Amygdala (tissue), 56 donors: ENCODE results near the gene ODAD3.
"Not testable (repeated sequence)": the region's sequence is repeated elsewhere in the genome, so short reads cannot be mapped to it uniquely, and the experiment has no call there.

Experiments used
- DNase-seq, 56 donors: peaks; one replicate each; lab custom pipeline; 2025; lab: John Stamatoyannopoulos, UW

ODAD3 gene

DNA sequence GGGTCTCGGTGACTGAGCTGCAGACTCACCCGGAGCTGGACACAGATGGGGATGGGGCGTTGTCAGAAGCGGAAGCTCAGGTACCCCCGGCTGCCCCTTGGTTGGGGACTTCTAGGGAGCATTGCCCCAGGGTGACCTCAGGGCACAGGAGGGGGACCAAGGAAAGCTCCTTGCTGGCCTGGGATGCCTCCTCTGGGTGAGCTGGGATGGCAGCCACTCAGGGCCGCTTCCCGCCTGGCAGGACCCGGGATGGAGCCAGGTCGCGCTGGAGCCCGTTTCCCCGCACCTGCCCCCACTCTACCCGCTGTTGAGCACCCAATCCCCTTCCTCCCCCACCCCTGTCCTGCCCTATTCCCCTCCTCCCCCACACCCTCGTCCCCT is 11.3 kb upstream of the ODAD3 start:
- peak in 3 of 56 donors; percentile 23 to 42 (median 29) for DNase-seq

DNA sequence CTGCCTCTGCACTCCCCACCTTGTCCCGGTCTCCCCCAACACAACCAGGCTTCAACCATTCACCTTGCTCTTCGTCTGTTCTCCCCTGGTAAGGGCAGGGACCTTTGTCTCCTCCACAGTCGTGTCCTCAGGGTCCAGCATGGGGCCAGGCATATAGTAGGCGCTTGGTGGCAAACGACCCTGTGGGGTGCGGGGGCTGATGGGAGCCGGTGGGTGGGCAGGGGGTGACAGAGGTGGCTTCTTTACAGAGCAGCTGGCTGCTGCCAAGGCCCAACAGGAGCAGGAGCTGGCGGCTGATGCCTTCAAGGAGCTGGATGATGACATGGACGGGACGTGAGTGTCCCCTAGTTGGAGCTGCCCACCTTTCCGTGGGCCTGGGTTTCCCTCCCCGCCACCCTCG is 10.2 kb upstream of the ODAD3 start:
- DNase-seq = no peak

DNA sequence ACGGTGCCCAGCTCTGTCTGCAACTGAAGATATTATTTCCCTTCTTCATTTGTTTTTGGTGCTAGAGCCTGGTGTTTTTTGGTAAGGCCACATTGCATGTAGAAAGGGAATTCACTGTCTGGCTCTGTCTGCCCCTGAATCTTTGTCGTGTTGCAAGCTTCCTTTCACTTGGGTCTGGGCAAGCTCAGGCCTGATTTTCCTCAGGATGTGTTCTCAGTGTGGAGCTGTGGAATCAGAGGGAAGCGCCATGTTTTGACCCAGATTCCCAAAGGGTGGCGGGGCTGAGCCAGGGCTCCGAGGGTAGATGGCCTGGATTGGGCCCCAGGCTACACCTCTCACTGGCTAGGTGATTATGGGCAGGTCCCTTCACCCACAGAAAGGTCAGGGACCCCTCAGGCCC is 9.1 kb upstream of the ODAD3 start:
- no peak for DNase-seq

DNA sequence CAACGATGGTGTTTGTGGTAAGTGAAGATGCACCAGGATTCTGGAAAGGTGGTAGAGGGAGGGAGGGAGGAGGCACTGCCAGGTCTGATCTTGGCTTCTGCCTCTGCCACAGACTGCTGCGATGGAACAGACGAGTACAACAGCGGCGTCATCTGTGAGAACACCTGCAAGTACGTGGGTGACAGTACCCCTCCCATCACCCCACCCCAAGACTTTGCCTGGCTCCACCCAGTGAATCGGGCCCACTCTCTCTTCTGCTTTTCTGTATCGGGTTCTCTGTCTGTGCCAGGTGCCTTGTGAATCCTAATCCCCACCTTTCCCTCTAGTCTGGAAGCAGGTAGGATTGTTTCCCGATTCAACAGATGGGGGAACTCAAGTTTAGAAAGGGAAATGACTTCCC is 3.0 kb upstream of the ODAD3 start:
- DNase-seq = no peak

DNA sequence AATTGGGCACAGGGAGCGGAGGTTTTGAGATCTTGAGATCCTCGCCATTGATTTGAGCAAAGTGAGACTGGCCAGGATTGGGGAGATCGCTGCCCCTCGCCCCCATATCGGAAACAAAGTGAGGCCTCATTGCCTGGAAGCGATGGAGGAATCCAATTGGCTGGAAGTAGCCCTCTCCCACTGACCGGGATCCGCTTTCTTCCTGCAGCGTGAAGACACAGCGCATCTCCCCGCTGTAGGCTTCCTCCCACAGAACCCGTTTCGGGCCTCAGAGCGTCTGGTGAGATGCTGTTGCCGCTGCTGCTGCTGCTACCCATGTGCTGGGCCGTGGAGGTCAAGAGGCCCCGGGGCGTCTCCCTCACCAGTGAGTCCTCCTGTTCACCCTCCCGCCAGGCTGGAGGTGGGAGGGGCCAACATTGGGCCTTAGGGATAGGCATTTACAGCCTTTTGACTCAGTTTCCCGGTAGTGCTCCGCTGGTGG is 952 bp upstream of the ODAD3 start:
- DNase-seq = peak in 1 of 56 donors; percentile 27

DNA sequence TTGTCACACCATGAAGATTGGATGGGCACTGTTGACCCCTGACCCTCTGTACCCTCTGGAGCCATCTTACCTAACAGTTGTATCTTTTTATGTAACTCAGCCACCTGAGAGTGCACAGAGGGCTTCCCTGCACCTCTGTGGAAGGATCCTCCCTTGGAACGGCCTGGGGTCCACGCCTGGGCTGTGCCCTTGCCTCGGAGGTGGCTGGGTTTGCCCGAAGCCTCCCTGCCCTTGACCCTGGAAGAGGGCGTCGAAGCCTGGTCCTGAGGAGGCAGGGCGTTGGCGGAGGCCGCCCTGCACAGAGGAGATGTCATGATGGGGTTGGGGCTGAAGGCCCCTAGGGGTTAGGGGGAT is 241 bp downstream of the ODAD3 start:
- no peak for DNase-seq

DNA sequence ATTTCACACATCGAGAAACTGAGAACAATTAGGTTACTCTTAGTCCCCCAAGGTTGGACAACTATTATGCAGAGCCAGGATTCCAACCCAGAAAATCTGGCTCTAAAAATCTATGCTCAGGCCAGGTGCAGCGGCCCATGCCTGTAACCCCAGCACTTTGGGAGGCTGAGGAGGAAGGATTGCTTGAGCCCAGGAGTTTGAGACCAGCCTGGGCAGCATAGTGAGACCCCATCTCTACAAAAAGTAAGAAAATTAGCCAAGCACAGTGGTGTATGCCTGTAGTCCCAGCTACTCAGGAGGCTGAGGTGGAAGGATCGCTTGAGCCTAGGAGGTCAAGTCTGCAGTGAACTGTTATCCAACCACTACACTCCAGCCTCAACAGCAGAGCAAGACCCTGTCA is 1.4 kb downstream of the ODAD3 start:
- not testable (repeated sequence) for DNase-seq

DNA sequence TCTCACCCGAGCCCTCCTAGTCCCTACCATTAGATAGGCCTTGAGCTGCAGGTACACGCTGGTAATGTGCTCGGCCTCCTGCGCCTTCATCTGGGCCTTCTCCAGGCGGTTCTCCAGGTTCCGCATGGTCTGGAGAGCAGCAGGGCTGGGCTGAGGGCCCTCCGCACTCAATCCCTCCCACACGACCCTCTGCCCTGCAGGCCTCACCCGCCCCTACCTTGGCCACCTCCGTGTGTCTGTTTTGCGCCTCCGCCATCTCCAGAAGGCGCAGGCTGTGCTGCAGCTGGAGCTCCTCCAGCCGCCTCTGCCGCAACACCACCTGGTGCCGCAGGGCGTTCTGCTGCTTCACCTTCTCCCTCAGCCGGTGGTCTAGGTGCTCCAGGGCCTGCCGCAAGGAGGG is 8.3 kb downstream of the ODAD3 start:
- no peak for DNase-seq

DNA sequence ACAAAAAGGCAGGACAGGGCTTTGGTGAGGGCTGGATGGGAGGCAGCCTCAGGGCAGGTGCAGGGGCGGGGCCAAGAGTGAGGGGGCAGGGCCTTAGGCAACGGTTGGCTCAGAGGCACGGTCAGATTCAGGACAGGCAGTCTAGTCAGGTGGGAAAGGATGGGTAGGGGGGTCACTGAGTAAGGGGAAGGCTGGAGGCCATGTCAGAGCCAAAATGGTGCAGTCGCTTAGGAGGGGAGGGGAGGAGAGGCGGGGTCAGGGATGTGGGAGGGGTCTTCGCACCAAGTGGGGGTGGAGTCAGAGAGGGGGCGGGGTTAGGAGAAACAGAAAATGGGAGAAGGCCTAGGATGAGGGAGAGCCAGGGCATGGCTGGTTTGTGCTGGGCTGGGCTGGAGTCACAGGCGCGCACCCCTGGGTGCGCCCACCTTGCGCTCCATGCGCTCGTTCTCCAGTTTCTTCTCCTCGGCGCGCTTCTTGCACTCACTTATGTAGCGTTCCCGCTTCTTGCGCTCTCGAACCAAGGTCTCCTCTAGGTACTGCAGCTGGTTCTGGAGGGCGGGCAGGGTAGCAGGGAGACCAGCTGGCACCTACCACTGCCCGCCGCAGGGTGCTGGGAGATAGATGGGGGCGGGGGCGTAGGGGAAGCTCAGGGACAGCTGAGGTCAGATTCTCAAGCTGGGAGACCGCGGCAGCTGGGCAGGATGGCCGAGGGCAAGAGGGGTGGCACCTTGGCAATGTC is 9.0 kb downstream of the ODAD3 start:
- no peak for DNase-seq

DNA sequence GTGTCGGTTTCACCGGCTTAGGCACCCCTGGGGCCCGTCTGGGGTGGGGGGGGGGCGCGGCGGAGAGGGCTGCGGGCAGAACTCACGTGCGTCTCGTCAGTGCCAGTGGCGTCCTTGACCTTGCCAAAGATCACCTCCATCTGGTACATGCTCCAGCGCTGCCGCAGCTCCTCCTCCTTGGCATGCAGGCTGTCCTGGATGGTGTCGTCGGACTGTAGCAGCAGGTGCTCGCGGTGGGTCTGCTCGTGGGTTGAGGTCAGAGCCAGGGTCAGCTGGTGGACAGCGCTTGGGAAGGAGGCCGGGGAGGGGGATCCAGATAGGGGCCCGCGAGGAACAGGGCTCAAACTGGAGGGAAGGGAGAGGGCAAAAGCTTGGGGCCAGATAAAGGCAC is 11.1 kb downstream of the ODAD3 start:
- no peak for DNase-seq

DNA sequence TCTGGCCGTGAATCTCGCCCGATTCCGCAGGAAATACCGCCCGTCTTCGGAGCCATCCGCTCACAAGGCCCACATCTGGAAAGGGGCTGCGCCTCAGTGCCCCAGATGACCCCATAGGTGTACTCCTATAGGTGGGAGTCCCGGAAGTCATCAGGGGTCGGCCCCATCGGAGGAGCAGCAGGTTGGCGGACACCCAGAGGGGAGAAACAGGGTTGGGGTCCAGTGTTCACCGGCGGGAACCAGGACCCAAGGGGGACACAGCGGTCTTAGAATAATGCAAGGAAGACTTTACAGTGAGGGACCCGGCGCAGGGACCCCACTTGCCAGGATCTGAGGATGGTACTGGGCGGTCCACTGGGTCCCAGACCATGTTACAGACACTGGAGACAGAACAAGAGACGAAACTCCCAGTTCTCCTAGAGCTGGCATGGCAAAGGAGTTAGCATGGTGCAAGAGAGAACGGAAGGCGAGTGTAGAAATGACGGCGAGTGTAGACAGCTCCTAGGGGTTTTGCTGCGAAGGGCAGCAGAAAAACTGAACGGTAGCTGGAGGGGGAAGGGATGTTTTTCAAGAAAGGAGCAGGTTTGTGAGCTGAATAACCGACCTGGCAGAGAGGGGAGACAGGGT is 11.6 kb downstream of the ODAD3 start:
- DNase-seq = no peak

DNA sequence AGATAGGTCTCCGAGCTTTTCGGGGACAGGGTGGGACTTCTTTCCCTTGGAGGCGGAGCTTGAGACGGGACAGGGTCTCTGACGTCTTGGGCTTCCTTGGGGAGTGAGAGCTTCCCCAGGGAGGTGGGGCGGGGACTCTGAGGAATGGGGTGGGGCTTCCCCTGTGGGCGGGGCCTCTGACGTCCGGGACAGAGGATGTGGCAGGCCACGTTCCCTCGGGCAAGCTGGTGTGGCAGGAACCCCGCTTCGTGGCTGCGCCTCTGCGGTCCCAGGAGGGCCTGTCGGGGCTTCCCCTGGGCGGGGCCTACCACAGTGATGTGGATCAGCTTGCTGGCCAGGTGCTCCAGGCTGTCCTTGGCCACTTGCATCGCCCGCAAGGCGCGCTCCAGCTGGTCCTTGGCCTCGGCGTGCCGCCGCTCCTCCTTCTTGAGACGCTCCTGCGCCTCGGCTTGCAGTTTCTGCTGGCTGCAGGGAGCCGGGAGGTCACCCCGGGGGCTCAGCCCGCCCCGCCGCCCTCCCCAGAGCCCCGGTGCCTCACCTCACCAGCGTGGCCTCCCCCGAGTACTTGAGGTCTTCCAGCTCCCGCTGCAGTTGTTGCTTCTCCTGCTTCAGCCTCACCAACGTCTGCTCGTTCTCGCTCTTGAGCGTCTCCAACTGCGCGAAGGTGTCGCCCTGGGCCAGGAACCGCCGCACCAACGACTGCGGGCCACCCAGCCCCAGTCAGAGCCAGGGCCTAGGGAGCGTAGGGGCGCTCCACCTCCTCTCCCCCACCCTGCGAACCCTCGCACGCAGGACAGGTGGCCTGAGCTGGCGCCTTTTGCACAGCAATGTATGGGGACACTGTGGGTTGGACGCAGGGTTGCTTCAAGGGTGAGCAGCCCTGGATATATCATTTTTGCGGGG is 12.5 kb downstream of the ODAD3 start:
- DNase-seq = peak in 24 of 56 donors; percentile 5 to 58 (median 20)

DNA sequence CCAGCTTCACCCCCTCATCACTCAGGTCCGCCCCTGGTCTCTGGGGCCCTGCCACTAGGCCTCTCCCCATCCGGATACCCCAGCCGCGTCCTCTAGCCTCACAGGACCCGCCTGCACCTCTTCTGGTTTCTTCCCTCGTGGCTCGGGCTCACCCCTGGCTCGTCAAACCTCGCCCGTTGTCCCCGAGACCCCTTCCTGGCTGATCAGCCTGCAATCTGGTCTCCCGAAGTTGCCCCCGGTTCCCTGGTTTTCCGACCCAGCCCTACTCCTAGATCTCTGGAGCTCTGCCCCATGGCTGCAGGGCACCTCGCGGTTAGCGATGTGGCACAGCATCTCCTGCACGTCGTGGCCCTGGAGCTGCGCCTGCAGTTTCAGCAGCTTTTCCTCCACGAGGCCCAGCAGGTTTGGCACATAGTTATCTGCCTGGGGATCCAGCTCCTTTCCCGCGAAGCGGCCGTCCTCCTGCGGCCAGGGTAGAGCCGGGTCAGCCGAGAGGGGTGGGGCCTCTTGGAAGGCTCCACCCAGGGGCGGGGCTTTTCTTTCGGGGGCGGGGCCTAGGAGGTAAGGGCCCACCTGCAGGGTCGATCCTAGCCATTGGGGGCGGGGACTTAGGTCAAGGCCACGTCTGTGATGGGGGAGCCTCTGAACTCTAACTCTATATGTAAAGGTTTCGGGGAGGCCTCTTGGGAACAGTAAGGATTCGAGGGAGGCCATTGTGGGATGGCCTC is 13.4 kb downstream of the ODAD3 start:
- DNase-seq = peak in 5 of 56 donors; percentile 7 to 26 (median 15)

DNA sequence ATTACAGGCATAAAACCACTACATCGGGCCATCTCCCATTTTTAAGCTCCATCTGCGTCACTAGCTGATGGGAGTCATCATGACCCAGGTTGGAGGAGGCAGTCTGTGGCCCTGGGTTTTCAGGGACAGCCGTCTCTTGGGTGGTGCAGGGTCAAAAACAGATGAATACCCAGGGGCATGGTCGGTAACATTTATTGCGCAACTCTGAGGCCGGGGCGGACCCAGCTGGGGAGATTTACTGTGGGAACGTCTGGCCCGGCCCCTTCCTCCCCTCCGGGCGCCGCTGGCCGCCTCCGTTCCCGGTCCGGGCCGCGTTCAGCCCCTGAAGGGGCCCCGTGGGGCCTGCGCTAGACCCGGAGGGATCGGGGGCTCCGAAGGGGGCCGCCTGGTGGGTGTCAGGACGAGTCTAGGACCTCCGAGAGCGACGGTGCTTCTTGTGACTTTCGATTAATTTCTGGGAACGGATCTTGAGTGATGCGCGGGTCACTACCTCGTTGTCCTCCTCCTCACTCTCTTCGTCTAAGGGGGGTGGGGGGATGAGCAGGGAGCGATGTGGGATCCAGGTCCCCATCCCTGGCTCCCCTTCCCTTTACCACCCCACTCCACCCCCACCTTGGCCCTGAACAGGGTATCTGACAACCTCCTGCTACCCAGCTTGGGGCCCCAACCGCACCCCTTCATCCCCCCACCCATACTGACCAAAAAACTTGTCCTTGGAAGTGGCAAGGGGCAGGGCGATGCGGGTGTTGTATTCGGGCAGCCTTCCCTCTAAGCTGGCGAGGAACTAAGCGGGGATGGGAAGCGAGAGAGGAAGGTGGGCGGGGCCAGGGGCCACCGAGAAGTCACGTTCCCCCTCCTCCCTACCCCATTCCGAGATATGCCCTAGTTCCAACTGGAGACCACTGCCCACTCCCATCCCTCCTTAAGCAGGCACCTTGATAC is 14.2 kb downstream of the ODAD3 start:
- DNase-seq = peak in 7 of 56 donors; percentile 1 to 33 (median 9)

DNA sequence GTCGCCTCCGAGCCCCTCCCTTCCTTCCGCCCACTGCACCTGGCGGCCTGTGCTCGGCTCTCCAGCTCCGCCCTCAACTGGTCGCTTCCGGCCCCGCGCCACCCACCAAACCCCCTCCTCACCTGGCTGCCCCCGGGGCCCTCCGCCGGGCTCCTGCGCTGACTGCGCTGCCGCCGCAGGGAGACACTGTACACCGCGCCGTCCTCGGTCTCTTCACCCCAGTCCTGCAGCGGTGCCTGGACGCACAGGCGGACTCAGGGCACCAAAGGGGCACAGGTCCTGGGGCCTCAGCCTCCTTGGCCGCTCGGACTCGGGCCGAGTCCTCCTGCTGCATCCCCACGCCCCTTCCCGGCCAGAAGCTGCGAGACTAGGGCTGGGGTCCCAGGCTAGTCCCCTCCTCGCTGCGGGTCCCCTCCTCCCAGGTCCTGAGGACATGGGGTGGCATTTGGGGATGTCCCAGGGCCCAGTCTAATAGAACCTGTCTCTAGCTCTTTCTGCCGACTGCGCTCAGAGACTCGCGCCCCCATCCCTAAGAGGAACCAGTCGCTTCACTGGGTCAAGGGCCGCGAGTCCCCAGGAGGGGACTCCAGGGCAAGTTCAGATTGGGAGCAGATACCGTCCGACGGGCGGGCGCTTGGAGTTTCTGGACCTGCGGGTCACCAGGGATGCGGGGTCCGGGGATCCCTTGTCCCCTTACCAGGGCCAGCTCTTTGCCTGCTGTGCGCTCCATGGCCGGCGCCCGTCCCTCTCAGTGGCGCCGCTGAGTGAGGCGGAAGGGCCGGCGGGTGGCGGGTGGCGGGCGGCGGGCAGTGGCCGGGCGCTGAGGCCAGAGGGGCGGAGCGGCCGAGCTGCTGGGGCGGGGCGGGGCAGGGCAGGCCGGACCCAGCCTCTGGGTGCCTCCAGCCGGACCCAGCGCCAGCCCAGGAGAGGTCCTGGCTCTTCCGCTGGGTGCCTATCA is 16.1 kb downstream of the ODAD3 start, which contains the start of gene RGL3:
Gene RGL3 (minus strand): TSS at position 766 of the 958 bp plus-strand sequence. CDS start 36 bp downstream, at position 730.
- DNase-seq = peak in 11 of 56 donors; percentile 6 to 39 (median 24)

DNA sequence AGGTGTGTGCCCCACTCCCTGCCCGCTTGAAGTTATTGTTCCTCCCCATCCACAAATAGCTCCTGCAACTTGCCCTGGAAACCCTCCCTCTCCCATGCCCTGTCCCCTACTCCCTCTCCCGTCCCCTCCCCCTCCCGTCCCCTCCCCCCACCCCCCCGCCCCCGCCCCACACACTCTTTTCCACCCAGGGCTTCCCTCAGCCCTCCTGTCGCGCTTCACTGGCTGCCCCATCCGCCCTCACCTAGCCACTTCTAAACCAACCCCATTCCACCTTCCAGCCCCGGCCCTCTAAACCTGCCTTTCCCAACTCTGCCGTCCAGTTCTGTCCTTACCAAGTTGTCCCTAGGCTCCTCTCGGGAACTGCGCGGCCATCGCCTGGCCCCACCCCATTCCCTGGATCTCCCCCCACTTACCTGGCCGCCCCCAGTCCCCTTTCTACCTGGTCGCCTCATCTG is 16.8 kb downstream of the ODAD3 start:
- DNase-seq = no peak

DNA sequence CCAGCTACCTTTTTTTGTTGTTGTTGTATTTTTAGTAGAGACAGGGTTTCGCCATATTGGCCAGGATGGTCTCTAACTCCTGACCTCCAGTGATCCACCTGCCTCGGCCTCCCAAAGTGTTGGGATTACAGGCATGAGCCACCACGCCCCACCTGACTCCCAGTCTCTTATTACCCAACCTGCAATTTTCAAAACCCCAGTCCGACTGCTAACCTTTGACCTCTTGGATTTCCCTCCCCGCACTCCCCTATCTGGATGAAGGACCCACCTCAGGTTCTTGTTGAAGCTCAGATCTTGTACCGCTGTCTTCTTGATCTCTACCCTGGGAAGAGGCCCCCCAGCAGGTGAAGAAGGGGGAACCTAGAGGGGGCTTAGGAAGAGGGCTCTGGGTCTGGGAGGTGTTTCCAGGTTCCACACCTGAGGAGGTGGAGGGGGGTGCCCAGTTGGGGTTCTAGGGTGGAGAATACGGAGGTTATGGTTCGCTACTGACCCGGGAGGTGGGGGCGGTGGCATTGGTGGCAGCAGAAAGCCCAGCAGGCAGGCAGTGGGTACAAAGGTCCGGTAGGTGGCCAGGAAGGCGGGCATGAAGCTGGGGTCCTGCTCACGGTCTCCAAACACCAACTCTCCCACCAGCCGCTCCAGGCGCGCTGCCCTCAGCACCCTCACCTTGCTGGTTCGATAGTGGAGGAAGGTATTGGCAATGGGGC is 18.4 kb downstream of the ODAD3 start:
- DNase-seq = no peak
